ENCODE data around the gene CDCA4. TPM values are rescaled to one million over a fixed set of nuclear protein-coding genes. Genes with fewer than 3 reads are reported as not detected.
A peak's percentile ranks its signal among the peaks of the same experiment; 100 is the strongest.

The CDCA4 gene
- total and polyA plus RNA-seq, 10 of the 15 experiments (the other 5 are each of a cell fraction or from before 2014, with no cell fraction given), result 10.4 to 64.0 (median 52.1) TPM

DNA sequence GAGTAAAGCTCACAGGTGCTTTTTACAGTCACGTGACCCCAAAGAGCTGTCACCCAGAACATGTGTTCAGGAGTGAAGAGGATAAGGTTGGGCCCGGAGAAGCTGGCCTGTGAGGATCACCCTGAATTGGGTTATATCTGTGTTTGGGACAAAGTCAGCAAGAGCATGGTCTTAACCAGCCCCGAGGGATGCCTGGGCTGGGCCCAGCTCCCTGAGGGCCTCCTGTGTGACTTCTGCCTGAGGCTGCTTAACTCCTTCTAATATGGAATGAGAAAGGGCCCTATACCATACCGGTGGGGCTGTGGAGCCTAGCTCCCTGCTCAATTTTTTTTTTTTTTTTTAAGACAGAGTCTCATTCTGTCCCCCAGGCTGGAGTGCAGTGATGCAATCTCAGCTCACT, 2.5 kb downstream of the CDCA4 start:
- peaks cover 6 to 12% of the 10 kb centered on the region in 2 experiments; a peak in 3 of 4 replicates for H3K36me3 ChIP-seq (ENCODE audit: control insufficient read depth in 2 of 2, insufficient read depth in 2 of 2, low read length in 1 of 2)
- H3K27ac ChIP-seq (ENCODE audit: control insufficient read depth, insufficient read depth), result peak overlapping the region; percentile 80; the same call in 1 of the 2 replicates
- POLR2A ChIA-PET, result interaction anchor here (0.6 to 4.3 kb wide), 6 partner anchors 8 to 97 kb away, joined by 3 to 14 read pairs (median 4); no protein-coding TSS in a partner anchor
- H3K27me3 ChIP-seq (replicated peaks in 1 of 2; ENCODE audit: control insufficient read depth in 2 of 2, insufficient read depth in 2 of 2, low read length in 1 of 2), result no peaks in the 10 kb centered on the region
- H2AFZ ChIP-seq (ENCODE audit: control insufficient read depth, low read depth, low read length), result no peak overlapping the region
- DNase-seq (ENCODE audit: low read depth, low spot score), result no peak
- H3K4me2 ChIP-seq (ENCODE audit: control insufficient read depth, insufficient read depth), result peak overlapping the region; percentile 65; the same call in 1 of the 2 replicates
- H3K9ac ChIP-seq (ENCODE audit: control insufficient read depth, insufficient read depth, low read length), result peak overlapping the region; percentile 93
- peaks cover 91% of the 10 kb centered on the region for H3K79me2 ChIP-seq (ENCODE audit: control insufficient read depth, insufficient read depth, low read length)
- in situ Hi-C loops (cut with MboI), result no loop called here
- CTCF ChIA-PET, result interaction anchor here (0.8 to 3.0 kb wide), 9 partner anchors 12 to 63 kb away, joined by 3 to 25 read pairs (median 5); partner anchors contain the start of gene GPR132
- H4K20me1 ChIP-seq (ENCODE audit: control insufficient read depth, insufficient read depth), result no peaks in the 10 kb centered on the region; the same call in 1 of the 2 replicates
- intact Hi-C loops (cut with micrococcal nuclease; ENCODE audit: unreplicated experiment), result no loop called here
- H3K9me3 ChIP-seq (replicated peaks; ENCODE audit: control insufficient read depth, insufficient read depth, low read length), result no peaks in the 10 kb centered on the region
- SMC1A ChIA-PET (ENCODE audit: uncharacterized antibody, unreplicated experiment), result interaction anchor here (0.6 to 3.3 kb wide), 8 partner anchors 9 to 1743 kb away, joined by 3 to 13 read pairs (median 5); partner anchors contain the start of gene GPR132
- no peak for FAIRE-seq
- RAD21 ChIA-PET (ENCODE audit: unreplicated experiment), result interaction anchor here (0.8 to 3.9 kb wide), 4 partner anchors 26 to 46 kb away, joined by 3 to 25 read pairs (median 9); partner anchors contain the start of genes CLBA1 and GPR132
- peak overlapping the region; percentile 89 for H3K4me3 ChIP-seq
- no peak for ATAC-seq
- H3K4me1 ChIP-seq (ENCODE audit: control insufficient read depth, insufficient read depth, low read length), result peaks cover 22% of the 10 kb centered on the region
- BruUV-seq (replicated peaks), result no TSS peak
- TF ChIP-seq POLR2A (IDR thresholded peaks at IDR 0.05; ENCODE audit: low read depth, low read length) (no peak), IRF5 (IDR thresholded peaks at IDR 0.05; ENCODE audit: borderline replicate concordance) (no peak), BHLHE40 (IDR thresholded peaks at IDR 0.05; ENCODE audit: borderline replicate concordance in 1 of 2, low read depth in 2 of 2, low read length in 1 of 2) (peak in 1 of 2 experiments; percentile 33; a peak in 1 of 4 replicates), SUPT20H (IDR thresholded peaks at IDR 0.05; ENCODE audit: borderline replicate concordance, control insufficient read depth, low read depth, low read length) (no peak), ETV6 (conservative IDR thresholded peaks at IDR 0.05 in 1 of 2, IDR thresholded peaks at IDR 0.05 in 1 of 2; ENCODE audit: borderline replicate concordance in 1 of 2, low read depth in 1 of 2) (no peak), TAF1 (IDR thresholded peaks at IDR 0.05; ENCODE audit: borderline replicate concordance, low read depth, low read length) (no peak)
- 9% methylated on average over 4 of the region's 4 CpGs for whole genome bisulfite sequencing (ENCODE audit: insufficient coverage, insufficient replicate concordance, low lambda C conversion rate, missing lambda C conversion rate)

Data from GM12878 (cell line).